H1 (cell line): Measurements from ENCODE around the gene ABHD15. TPM values are rescaled to one million over a fixed set of nuclear protein-coding genes. Genes with fewer than 3 reads are reported as not detected.

ENCODE experiments used
- CTCF ChIA-PET: fragments of 300-600 bp; sonication (Branson Sonifier 250); formaldehyde crosslinking; loops from one replicate; lab custom pipeline; 2021; ENCODE audit not compliant: partially characterized antibody; lab: Charles Lee
- POLR2A ChIA-PET: fragments of 300-600 bp; sonication (Branson Sonifier 250); formaldehyde crosslinking; loops from one replicate; lab custom pipeline; 2021; ENCODE audit warnings: inconsistent platforms; ENCODE audit not compliant: partially characterized antibody; lab: Charles Lee
- DNase-seq, 2 experiments: peaks; one replicate each; pipeline versions ENCODE4 v3.0.0 to v3.0.0-alpha.2; 2010 to 2022; ENCODE audit warnings: low spot score in 2 of 2, low read depth in 1 of 2, mixed read lengths in 1 of 2
- FAIRE-seq: peaks from 2 replicates; lab custom pipeline; 2011; peaks lifted over from hg19 to GRCh38; lab: Jason Lieb, UNC
- H2AFZ ChIP-seq: 2 replicates; pipeline ENCODE4 v1.8.1; 2012; ENCODE audit warnings: low read length, inconsistent platforms
- H2AK5ac ChIP-seq: 2 replicates; pipeline ENCODE4 v1.6.1; 2013; ENCODE audit warnings: low read depth, low read length
- H2BK120ac ChIP-seq: replicated peaks from 2 replicates; pipeline ENCODE3; 2013; ENCODE audit warnings: low read depth, low read length, inconsistent platforms
- H2BK12ac ChIP-seq: 2 replicates; pipeline ENCODE4 v1.6.1; 2013; ENCODE audit warnings: low read depth, low read length
- H2BK15ac ChIP-seq: 2 replicates; pipeline ENCODE4 v1.6.1; 2013; ENCODE audit warnings: low read length
- H2BK20ac ChIP-seq: 2 replicates; pipeline ENCODE4 v1.6.1; 2013; ENCODE audit warnings: low read length
- H2BK5ac ChIP-seq: 2 replicates; pipeline ENCODE4 v1.6.1; 2013; ENCODE audit warnings: low read depth, low read length
- H3K14ac ChIP-seq: 2 replicates; pipeline ENCODE4 v1.6.1; 2013; ENCODE audit warnings: inconsistent platforms; ENCODE audit not compliant: insufficient read length
- H3K18ac ChIP-seq: 2 replicates; pipeline ENCODE4 v1.6.1; 2013; ENCODE audit warnings: low read length; ENCODE audit errors: extremely low read depth
- H3K23ac ChIP-seq: 2 replicates; pipeline ENCODE4 v1.6.1; 2013; ENCODE audit warnings: inconsistent platforms; ENCODE audit not compliant: insufficient read length
- H3K23me2 ChIP-seq: 2 replicates; pipeline ENCODE4 v1.6.1; 2013; ENCODE audit warnings: low read depth, low read length
- H3K27ac ChIP-seq: 2 replicates; pipeline ENCODE4 v1.6.1; 2011; ENCODE audit warnings: low read depth, low read length, inconsistent platforms
- H3K27me3 ChIP-seq, 4 experiments: replicated peaks in 1 of 4; 1 replicate in 1 of 4; 2 replicates in 3 of 4; pipeline versions ENCODE4 v1.6.1 to v1.8.1; 2011 to 2013; ENCODE audit warnings: low read length in 3 of 4, mild to moderate bottlenecking in 3 of 4, inconsistent platforms in 2 of 4, mixed read lengths in 2 of 4, moderate library complexity in 1 of 4; ENCODE audit not compliant: control insufficient read depth in 3 of 4, insufficient read depth in 3 of 4; ENCODE audit errors: extremely low read depth in 1 of 4
- H3K36me3 ChIP-seq, 4 experiments: 2 replicates each; pipeline versions ENCODE4 v1.6.1 to v1.8.1; 2011 to 2013; ENCODE audit warnings: mild to moderate bottlenecking in 4 of 4, low read length in 3 of 4, moderate library complexity in 2 of 4, control low read depth in 1 of 4, inconsistent platforms in 1 of 4; ENCODE audit not compliant: insufficient read depth in 4 of 4, control insufficient read depth in 2 of 4
- H3K4ac ChIP-seq: replicated peaks from 2 replicates; pipeline ENCODE3; 2013; ENCODE audit warnings: low read length, low read depth, mixed read lengths, inconsistent platforms; ENCODE audit not compliant: insufficient read length
- H3K4me1 ChIP-seq, 4 experiments: replicated peaks in 1 of 4; 1 replicate in 1 of 4; 2 replicates in 3 of 4; pipeline versions ENCODE4 v1.6.1 to v1.8.1; 2011 to 2013; ENCODE audit warnings: low read length in 3 of 4, inconsistent platforms in 2 of 4, mixed read lengths in 1 of 4; ENCODE audit not compliant: insufficient read depth in 4 of 4, control insufficient read depth in 3 of 4
- H3K4me2 ChIP-seq, 2 experiments: 2 replicates each; pipeline versions ENCODE4 v1.6.1 to v1.8.1; 2011 to 2013; ENCODE audit warnings: low read depth in 2 of 2, low read length in 2 of 2, control low read depth in 1 of 2, inconsistent platforms in 1 of 2, mild to moderate bottlenecking in 1 of 2; ENCODE audit not compliant: insufficient read depth in 1 of 2
- H3K4me3 ChIP-seq, 4 experiments: fragments of 200-600, 300-600 bp in 1 of 4; sonication (generic), shearing (Covaris generic), sonication (Bioruptor Twin) in 1 of 4; 2 replicates each; pipeline versions ENCODE4 v1.5.1 to v1.8.1; 2011 to 2016; ENCODE audit warnings: low read length in 4 of 4, low read depth in 3 of 4, control low read depth in 2 of 4, inconsistent platforms in 2 of 4, mild to moderate bottlenecking in 2 of 4, mixed read lengths in 1 of 4, moderate library complexity in 1 of 4; ENCODE audit not compliant: insufficient read depth in 2 of 4; ENCODE audit errors: extremely low read depth in 1 of 4
- H3K56ac ChIP-seq: replicated peaks from 2 replicates; pipeline ENCODE3; 2013; ENCODE audit warnings: low read depth, mild to moderate bottlenecking, mixed read lengths, low read length, inconsistent platforms; ENCODE audit not compliant: insufficient read length
- H3K79me1 ChIP-seq: 2 replicates; pipeline ENCODE4 v1.6.1; 2013; ENCODE audit warnings: low read depth, low read length, control low read depth
- H3K79me2 ChIP-seq, 2 experiments: 2 replicates each; pipeline versions ENCODE4 v1.6.1 to v1.8.1; 2012 to 2013; ENCODE audit warnings: low read length in 2 of 2, mild to moderate bottlenecking in 2 of 2, inconsistent platforms in 1 of 2; ENCODE audit not compliant: insufficient read depth in 2 of 2, control insufficient read depth in 1 of 2
- H3K9ac ChIP-seq, 4 experiments: replicated peaks in 1 of 4; 1 replicate in 1 of 4; 2 replicates in 3 of 4; pipeline versions ENCODE4 v1.6.1 to v1.8.1; 2011 to 2013; ENCODE audit warnings: low read depth in 3 of 4, low read length in 3 of 4, control low read depth in 2 of 4, mild to moderate bottlenecking in 2 of 4, moderate library complexity in 2 of 4, inconsistent platforms in 1 of 4; ENCODE audit errors: extremely low read depth in 1 of 4
- H3K9me3 ChIP-seq, 2 experiments: 2 replicates each; pipeline versions ENCODE4 v1.6.1 to v1.8.1; 2012 to 2013; ENCODE audit warnings: mild to moderate bottlenecking in 2 of 2, moderate library complexity in 2 of 2, control low read depth in 1 of 2, inconsistent platforms in 1 of 2, low read depth in 1 of 2, low read length in 1 of 2, mixed read lengths in 1 of 2; ENCODE audit not compliant: insufficient read depth in 2 of 2
- H4K20me1 ChIP-seq, 2 experiments: replicated peaks in 1 of 2; 2 replicates each; pipeline versions ENCODE3 to v1.8.1; 2011 to 2013; ENCODE audit warnings: inconsistent platforms in 2 of 2, low read length in 2 of 2, mild to moderate bottlenecking in 1 of 2; ENCODE audit not compliant: insufficient read depth in 2 of 2, control insufficient read depth in 1 of 2
- H4K5ac ChIP-seq: 2 replicates; pipeline ENCODE4 v1.6.1; 2013; ENCODE audit warnings: low read length, low read depth, mixed read lengths, inconsistent platforms; ENCODE audit not compliant: insufficient read length
- H4K8ac ChIP-seq: 2 replicates; pipeline ENCODE4 v1.8.0; 2013; ENCODE audit warnings: mild to moderate bottlenecking, moderate library complexity, low read length, inconsistent platforms; ENCODE audit not compliant: insufficient read depth; ENCODE audit errors: extremely low read depth
- H4K91ac ChIP-seq: replicated peaks from 2 replicates; pipeline ENCODE3; 2013; ENCODE audit warnings: low read length, mixed read lengths, inconsistent platforms; ENCODE audit not compliant: insufficient read length
- TAF7 ChIP-seq: optimal IDR thresholded peaks from 2 replicates; pipeline ENCODE3; 2011; ENCODE audit warnings: low read depth, mild to moderate bottlenecking, inconsistent platforms, low read length, moderate library complexity, borderline replicate concordance
- WGBS, 2 experiments: shearing (Covaris generic) in 1 of 2; methylation state at CpG; one replicate each; pipeline versions ENCODE4 v1.1.6 to v1.1.7; 2013 to 2015; ENCODE audit warnings: low lambda C conversion rate in 2 of 2, mixed read lengths in 2 of 2, inconsistent platforms in 1 of 2, low coverage in 1 of 2, missing lambda C conversion rate in 1 of 2; ENCODE audit not compliant: insufficient replicate concordance in 2 of 2, insufficient coverage in 1 of 2, insufficient read length in 1 of 2; ENCODE audit errors: extremely low coverage in 1 of 2, missing lambda C conversion rate in 1 of 2; 5-methylcytosine and 5-hydroxymethylcytosine counted together
- polyA plus RNA-seq, 7 experiments: library from polyadenylated mRNA; depleted of rRNA in 3 of 7; stranded (reverse) in 5 of 7; unstranded in 2 of 7; fragments of >200 nt in 5 of 7; fragments of 200-250 nt in 2 of 7; gene quantifications; 1 replicate in 5 of 7; 2 replicates in 1 of 7; 4 replicates in 1 of 7; pipeline versions ENCODE4 v1.2.1 to v1.2.3, GENCODE V29; 2011 to 2013; ENCODE audit warnings: missing spikeins in 2 of 7, mixed read lengths in 2 of 7
- total RNA-seq: library from RNA; stranded (reverse); fragmentation: NEBNext Ultra II Directional; extraction: Animal tissue kit (Norgen Biotek cat#: 25700); gene quantifications from 2 replicates; pipeline ENCODE4 v1.2.1, GENCODE V29; 2021
- TF ChIP-seq, protein P1 (sequence below): IDR thresholded peaks from 2 replicates; pipeline ENCODE4 v1.6.1; 2012; ENCODE audit warnings: inconsistent platforms

The ABHD15 gene
- total and polyA plus RNA-seq, 2 of the 8 experiments (the other 6 are each of a cell fraction or from before 2014, with no cell fraction given), result 0.88 to 1.7 TPM

DNA sequence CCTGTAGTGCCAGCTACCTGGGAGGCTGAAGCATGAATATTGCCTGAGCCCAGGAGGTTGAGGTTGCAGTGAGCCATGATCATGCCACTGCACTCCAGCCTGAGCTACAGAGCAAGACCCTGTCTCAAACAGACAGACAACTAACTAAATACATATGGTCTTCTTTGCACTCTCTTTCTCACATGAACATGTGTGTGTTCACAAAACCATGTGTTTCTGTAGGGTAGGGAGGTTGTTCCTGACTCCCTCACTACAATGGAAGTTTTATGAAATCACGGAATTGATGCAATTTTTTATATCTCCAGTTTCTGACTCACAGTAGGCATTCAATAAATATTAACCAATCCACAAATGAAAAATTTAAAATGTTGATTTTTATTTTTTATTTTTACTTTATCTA is 48.5 kb downstream of the ABHD15 start:
- Histone ChIP-seq H4K8ac (no peak overlapping the region), H3K27me3 (no peaks in the 10 kb centered on the region), H2BK20ac (no peak overlapping the region), H3K56ac (no peak overlapping the region), H2BK5ac (no peak overlapping the region), H3K36me3 (peaks cover 11 to 47% (median 31%) of the 10 kb centered on the region in 4 experiments; a peak in 7 of 8 replicates), H3K4me3 (no peak overlapping the region), H3K23ac (no peak overlapping the region), H2AFZ (no peak overlapping the region), H2AK5ac (no peak overlapping the region), H4K5ac (no peak overlapping the region), H3K79me1 (no peaks in the 10 kb centered on the region), H3K9me3 (no peaks in the 10 kb centered on the region), H3K79me2 (no peaks in the 10 kb centered on the region), H3K14ac (no peak overlapping the region), H2BK12ac (no peak overlapping the region), H3K4me2 (no peak overlapping the region), H3K27ac (no peak overlapping the region), H4K20me1 (no peaks in the 10 kb centered on the region), H2BK120ac (no peak overlapping the region), H3K4ac (no peak overlapping the region), H3K9ac (no peak overlapping the region), H3K23me2 (no peaks in the 10 kb centered on the region), H4K91ac (no peak overlapping the region), H3K4me1 (no peaks in the 10 kb centered on the region), H3K18ac (no peak overlapping the region), H2BK15ac (no peak overlapping the region)
- CTCF ChIA-PET, result interaction anchor here (1.3 kb wide), 1 partner anchor 16 kb away, joined by 5 read pairs; no protein-coding TSS in a partner anchor
- 94% methylated on average over 1 of the region's 1 CpG; no CpG with 5 or more reads in 1 of the 2 experiments for WGBS, 2 experiments
- POLR2A ChIA-PET, result interaction anchor here (0.7 kb wide), 1 partner anchor 9 kb away, joined by 3 read pairs; no protein-coding TSS in a partner anchor
- DNase-seq (no peak), FAIRE-seq (no peak)
- TF ChIP-seq, protein P1, sequence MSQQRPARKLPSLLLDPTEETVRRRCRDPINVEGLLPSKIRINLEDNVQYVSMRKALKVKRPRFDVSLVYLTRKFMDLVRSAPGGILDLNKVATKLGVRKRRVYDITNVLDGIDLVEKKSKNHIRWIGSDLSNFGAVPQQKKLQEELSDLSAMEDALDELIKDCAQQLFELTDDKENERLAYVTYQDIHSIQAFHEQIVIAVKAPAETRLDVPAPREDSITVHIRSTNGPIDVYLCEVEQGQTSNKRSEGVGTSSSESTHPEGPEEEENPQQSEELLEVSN, result no peak
- TF ChIP-seq TAF7, result no peak
